DLD1 (cell line): ENCODE data around the gene PLA2G12B.

ENCODE experiments used
- in situ Hi-C: cut with HindIII; loops from 2 replicates; pipeline ENCODE4 v1.10.0; 2017; ENCODE audit warnings: low sequenced_read_pairs

The PLA2G12B gene

GRCh38 chr10:72895236-72895850 lies 59.3 kb downstream of the PLA2G12B start:
- in situ Hi-C loops, result no loop called here

DNA sequence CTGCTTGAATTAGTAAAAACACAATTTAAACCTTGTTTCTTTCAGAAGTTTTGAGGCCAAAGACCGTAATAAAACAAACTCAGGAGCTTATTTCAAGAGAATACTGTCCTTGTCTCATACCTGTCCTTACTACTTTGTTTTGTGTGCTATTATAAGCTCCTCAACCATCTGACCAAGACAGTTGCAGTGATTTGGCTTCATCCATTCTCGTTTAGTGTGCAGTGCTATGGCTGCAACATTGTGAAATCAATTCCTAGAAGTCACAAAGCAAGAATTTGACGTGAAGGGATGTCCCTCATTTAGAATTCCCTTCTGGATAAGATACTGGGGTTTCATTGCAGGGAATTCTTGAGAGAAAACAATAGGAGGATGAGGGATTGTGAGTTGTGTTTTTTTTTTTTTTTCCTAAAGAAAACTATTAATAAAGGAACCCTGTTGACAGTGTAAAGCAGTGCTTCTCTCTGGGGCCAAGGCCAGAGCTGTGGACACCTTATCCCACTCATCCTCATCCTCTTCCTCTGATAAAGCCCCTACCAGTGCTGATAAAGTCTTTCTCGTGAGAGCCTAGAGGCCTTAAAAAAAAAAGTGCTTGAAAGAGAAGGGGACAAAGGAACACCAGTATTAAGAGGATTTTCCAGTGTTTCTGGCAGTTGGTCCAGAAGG lies 61.3 kb downstream of the PLA2G12B start, which contains the start of gene OIT3:
OIT3 (plus strand) TSS at position 604 of the 663 bp plus-strand sequence. CDS start 60 bp downstream, outside the sequence.
- in situ Hi-C loops, result no loop called here

DNA sequence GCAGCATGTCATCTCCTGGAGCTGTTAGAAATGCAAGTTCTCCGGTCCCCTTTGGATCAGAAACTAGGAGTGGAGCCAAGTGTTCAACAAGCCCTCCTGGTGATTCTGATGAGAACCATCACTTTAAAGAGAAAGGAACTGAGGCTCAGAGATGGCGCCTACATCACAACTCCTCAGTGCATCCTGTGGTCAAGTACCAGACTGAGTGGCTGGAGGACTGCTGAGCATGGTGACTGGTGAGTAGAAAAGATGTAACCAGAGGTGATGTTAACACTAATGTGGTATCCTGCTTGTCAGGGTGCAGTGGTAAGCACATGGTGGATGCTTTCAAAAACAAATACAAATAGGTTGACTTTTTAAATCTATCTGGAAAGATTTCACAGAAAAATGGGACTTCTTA lies 64.5 kb downstream of the PLA2G12B start:
- in situ Hi-C loops, result no loop called here

DNA sequence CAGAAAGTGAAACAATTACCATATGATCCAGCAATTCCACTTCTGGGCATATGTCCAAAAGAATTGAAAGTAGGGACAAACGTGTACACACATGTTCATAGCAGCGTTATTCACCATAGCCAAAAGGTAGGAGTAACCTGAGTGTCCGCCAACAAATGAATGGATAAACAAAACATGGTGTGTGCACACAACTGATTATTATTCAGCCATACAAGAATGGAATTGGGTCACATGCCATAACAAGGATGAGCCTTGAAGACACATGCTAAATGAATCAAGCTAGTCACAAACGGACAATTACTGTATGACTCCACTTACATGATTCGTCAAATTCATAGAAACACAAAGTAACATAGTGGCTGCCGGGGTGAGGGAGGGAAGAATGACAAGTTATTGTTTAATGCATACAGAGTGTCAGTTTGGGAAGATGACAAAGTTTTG lies 65.2 kb downstream of the PLA2G12B start:
- in situ Hi-C loops, result no loop called here

GRCh38 chr10:72888151-72888638 lies 66.4 kb downstream of the PLA2G12B start:
- in situ Hi-C loops, result no loop called here

DNA sequence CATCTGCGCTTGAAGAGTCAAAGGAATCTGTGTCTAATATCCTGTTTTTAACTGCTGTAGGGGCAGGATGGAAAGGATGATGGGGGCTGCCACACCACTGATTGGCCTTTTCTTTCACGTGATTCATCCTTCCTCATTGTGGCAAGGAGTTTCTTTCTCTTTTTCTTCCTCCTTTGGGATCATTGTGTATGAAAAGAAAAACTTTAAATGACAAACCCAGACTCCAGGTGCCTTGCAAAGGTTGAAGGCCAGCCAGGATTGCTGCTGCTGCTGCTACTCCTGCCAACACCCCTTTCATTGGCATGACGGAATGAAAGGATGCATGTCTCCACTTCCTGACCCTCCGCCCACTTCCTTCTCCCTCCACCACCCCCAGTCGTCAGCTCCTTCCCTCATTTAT lies 67.6 kb downstream of the PLA2G12B start:
- in situ Hi-C loops, result no loop called here

- in situ Hi-C loops, result no loop called here
Measured at GRCh38 chr10:72886621-72887020, 68.0 kb downstream of the PLA2G12B start.

GRCh38 chr10:72885953-72886352 lies 68.7 kb downstream of the PLA2G12B start:
- in situ Hi-C loops, result no loop called here
